Karpas-422 (cell line): Measurements from ENCODE around the gene SUSD4. TPM values are rescaled to one million over a fixed set of nuclear protein-coding genes. Genes with fewer than 3 reads are reported as not detected.
"Not testable (repeated sequence)": the region's sequence is repeated elsewhere in the genome, so short reads cannot be mapped to it uniquely, and the experiment has no call there.

Source experiments
- DNase-seq: peaks from one replicate; pipeline ENCODE4 v3.0.0-alpha.2; 2015
- H2AFZ ChIP-seq: fragments of 200-600 bp; sonication (generic); 2 replicates; pipeline ENCODE4 v1.6.1; 2014; ENCODE audit warnings: antibody characterized with exemption, low read length, mixed read lengths
- H3K27ac ChIP-seq: fragments of 200-600 bp; sonication (generic); 2 replicates; pipeline ENCODE4 v1.5.1; 2014; ENCODE audit warnings: mild to moderate bottlenecking, low read length, moderate library complexity
- H3K27me3 ChIP-seq: fragments of 200-600 bp; sonication (generic); 2 replicates; pipeline ENCODE4 v1.6.1; 2014; ENCODE audit warnings: low read length, mixed read lengths
- H3K36me3 ChIP-seq: fragments of 200-600 bp; sonication (generic); 2 replicates; pipeline ENCODE4 v1.6.1; 2014; ENCODE audit warnings: low read length, mixed read lengths; ENCODE audit not compliant: insufficient read depth
- H3K4me1 ChIP-seq: fragments of 200-600 bp; sonication (generic); 2 replicates; pipeline ENCODE4 v1.6.1; 2014; ENCODE audit warnings: mild to moderate bottlenecking, low read length, mixed read lengths
- H3K4me2 ChIP-seq: fragments of 200-600 bp; sonication (generic); 2 replicates; pipeline ENCODE4 v1.6.1; 2014; ENCODE audit warnings: low read length, low read depth, mild to moderate bottlenecking; ENCODE audit not compliant: poor library complexity, severe bottlenecking
- H3K4me3 ChIP-seq: fragments of 200-600 bp; sonication (generic); 2 replicates; pipeline ENCODE4 v1.5.1; 2014; ENCODE audit warnings: mild to moderate bottlenecking, antibody characterized with exemption, low read length, mixed read lengths
- H3K79me2 ChIP-seq: fragments of 200-600 bp; sonication (generic); 2 replicates; pipeline ENCODE4 v1.6.1; 2014; ENCODE audit warnings: mild to moderate bottlenecking, low read length, mixed read lengths
- H3K9ac ChIP-seq: fragments of 200-600 bp; sonication (generic); 2 replicates; pipeline ENCODE4 v1.6.0; 2014; ENCODE audit warnings: low read length
- H3K9me2 ChIP-seq: fragments of 200-600 bp; sonication (generic), shearing (Covaris generic); replicated peaks from 2 replicates; pipeline ENCODE4 v1.6.0; 2014; ENCODE audit warnings: mild to moderate bottlenecking, low read length, moderate library complexity; ENCODE audit not compliant: insufficient read depth
- H3K9me3 ChIP-seq: fragments of 300-700, 200-600 bp; sonication (generic); 2 replicates; pipeline ENCODE4 v1.6.1; 2014; ENCODE audit warnings: low read length, mixed read lengths
- H4K20me1 ChIP-seq: fragments of 200-600 bp; sonication (generic); 2 replicates; pipeline ENCODE4 v1.6.1; 2014; ENCODE audit warnings: mild to moderate bottlenecking, antibody characterized with exemption, low read length, low read depth; ENCODE audit not compliant: insufficient read depth
- total RNA-seq: library from RNA; depleted of rRNA; stranded (reverse); fragments of >200 nt; shearing (Covaris generic); gene quantifications from 2 replicates; pipeline ENCODE4 v1.2.3, GENCODE V29; 2014; ENCODE audit warnings: low replicate concordance

The SUSD4 gene
- total RNA-seq, 1 experiment from 2014 or later = 0.34 TPM

GRCh38 chr1:223285452-223285851 lies 78.5 kb downstream of the SUSD4 start:
- Histone ChIP-seq H3K79me2 (no peaks in the 10 kb centered on the region), H3K4me1 (no peaks in the 10 kb centered on the region), H4K20me1 (no peaks in the 10 kb centered on the region), H3K27me3 (no peaks in the 10 kb centered on the region), H3K27ac (no peak overlapping the region), H3K36me3 (no peaks in the 10 kb centered on the region), H3K4me2 (no peak overlapping the region), H3K9ac (no peak overlapping the region), H2AFZ (no peak overlapping the region), H3K9me2 (no peaks in the 10 kb centered on the region), H3K9me3 (no peaks in the 10 kb centered on the region), H3K4me3 (no peak overlapping the region)
- DNase-seq = no peak

- H3K4me1 ChIP-seq, H4K20me1 ChIP-seq, H3K4me3 ChIP-seq, H3K9me3 ChIP-seq, H3K27ac ChIP-seq, H2AFZ ChIP-seq, H3K4me2 ChIP-seq, H3K27me3 ChIP-seq, H3K79me2 ChIP-seq, DNase-seq, H3K9me2 ChIP-seq, H3K9ac ChIP-seq, H3K36me3 ChIP-seq: not testable (repeated sequence)
Measured at GRCh38 chr1:223283697-223284096, 80.3 kb downstream of the SUSD4 start.

GRCh38 chr1:223278311-223278710 lies 85.7 kb downstream of the SUSD4 start:
- not testable (repeated sequence) for DNase-seq, H3K9me2 ChIP-seq, H3K36me3 ChIP-seq, H3K27ac ChIP-seq, H3K9ac ChIP-seq, H3K4me3 ChIP-seq, H4K20me1 ChIP-seq, H3K9me3 ChIP-seq, H2AFZ ChIP-seq, H3K79me2 ChIP-seq, H3K27me3 ChIP-seq, H3K4me2 ChIP-seq
- H3K4me1 ChIP-seq = peaks cover 15% of the 10 kb centered on the region

- Histone ChIP-seq H3K4me1 (peaks cover 15% of the 10 kb centered on the region), H2AFZ (no peak overlapping the region), H3K9me3 (no peaks in the 10 kb centered on the region), H3K9me2 (no peaks in the 10 kb centered on the region), H3K9ac (no peak overlapping the region), H3K36me3 (no peaks in the 10 kb centered on the region), H3K4me2 (no peak overlapping the region), H3K4me3 (no peak overlapping the region), H3K79me2 (no peaks in the 10 kb centered on the region), H3K27me3 (no peaks in the 10 kb centered on the region), H4K20me1 (no peaks in the 10 kb centered on the region), H3K27ac (no peak overlapping the region)
- no peak for DNase-seq
Measured at GRCh38 chr1:223276029-223276428, 87.9 kb downstream of the SUSD4 start.

- no peak overlapping the region for H3K27ac ChIP-seq
- H3K27me3 ChIP-seq = no peaks in the 10 kb centered on the region
- DNase-seq = no peak
- H4K20me1 ChIP-seq = no peaks in the 10 kb centered on the region
- H3K9me3 ChIP-seq = no peaks in the 10 kb centered on the region
- H3K9ac ChIP-seq = no peak overlapping the region
- no peaks in the 10 kb centered on the region for H3K9me2 ChIP-seq
- H3K4me1 ChIP-seq = peaks cover 15% of the 10 kb centered on the region
- no peak overlapping the region for H3K4me2 ChIP-seq
- H3K36me3 ChIP-seq = no peaks in the 10 kb centered on the region
- no peaks in the 10 kb centered on the region for H3K79me2 ChIP-seq
- H3K4me3 ChIP-seq = no peak overlapping the region
- H2AFZ ChIP-seq = no peak overlapping the region
Measured at GRCh38 chr1:223273511-223273910, 90.5 kb downstream of the SUSD4 start.

- H3K4me1 ChIP-seq = peaks cover 23% of the 10 kb centered on the region
- H3K79me2 ChIP-seq = no peaks in the 10 kb centered on the region
- no peak overlapping the region for H3K27ac ChIP-seq
- H3K9me2 ChIP-seq = no peaks in the 10 kb centered on the region
- no peaks in the 10 kb centered on the region for H3K9me3 ChIP-seq
- no peak for DNase-seq
- no peak overlapping the region for H3K9ac ChIP-seq
- no peaks in the 10 kb centered on the region for H4K20me1 ChIP-seq
- no peak overlapping the region for H2AFZ ChIP-seq
- no peaks in the 10 kb centered on the region for H3K36me3 ChIP-seq
- no peak overlapping the region for H3K4me2 ChIP-seq
- no peak overlapping the region for H3K4me3 ChIP-seq
- H3K27me3 ChIP-seq = no peaks in the 10 kb centered on the region
Measured at GRCh38 chr1:223271085-223271781, 92.7 kb downstream of the SUSD4 start.

- no peaks in the 10 kb centered on the region for H3K79me2 ChIP-seq
- H3K4me2 ChIP-seq = no peak overlapping the region
- H3K9me3 ChIP-seq = no peaks in the 10 kb centered on the region
- no peak overlapping the region for H3K27ac ChIP-seq
- no peak overlapping the region for H3K4me3 ChIP-seq
- H3K9me2 ChIP-seq = no peaks in the 10 kb centered on the region
- H3K4me1 ChIP-seq = peaks cover 31% of the 10 kb centered on the region
- no peak for DNase-seq
- H3K27me3 ChIP-seq = no peaks in the 10 kb centered on the region
- no peaks in the 10 kb centered on the region for H4K20me1 ChIP-seq
- H3K36me3 ChIP-seq = no peaks in the 10 kb centered on the region
- H3K9ac ChIP-seq = no peak overlapping the region
- H2AFZ ChIP-seq = no peak overlapping the region
Measured at GRCh38 chr1:223270155-223270554, 93.8 kb downstream of the SUSD4 start.

GRCh38 chr1:223269006-223269405 lies 95.0 kb downstream of the SUSD4 start:
- no peak overlapping the region for H3K9ac ChIP-seq
- H3K9me2 ChIP-seq = no peaks in the 10 kb centered on the region
- DNase-seq = no peak
- no peak overlapping the region for H3K4me2 ChIP-seq
- H4K20me1 ChIP-seq = no peaks in the 10 kb centered on the region
- no peaks in the 10 kb centered on the region for H3K9me3 ChIP-seq
- no peak overlapping the region for H3K4me3 ChIP-seq
- H3K79me2 ChIP-seq = no peaks in the 10 kb centered on the region
- H3K36me3 ChIP-seq = no peaks in the 10 kb centered on the region
- H2AFZ ChIP-seq = no peak overlapping the region
- H3K4me1 ChIP-seq = peaks cover 37% of the 10 kb centered on the region
- H3K27ac ChIP-seq = no peak overlapping the region
- H3K27me3 ChIP-seq = no peaks in the 10 kb centered on the region
